ENCODE results near the gene GTF2F1.
A peak's percentile ranks its signal among the peaks of the same experiment; 100 is the strongest.
"Not testable (repeated sequence)": the region's sequence is repeated elsewhere in the genome, so short reads cannot be mapped to it uniquely, and the experiment has no call there.

Gene GTF2F1

GRCh38 chr19:6383188-6383587 is 9.8 kb downstream of the GTF2F1 start:
- no peak for DNase-seq

GRCh38 chr19:6381030-6381750 is 11.8 kb downstream of the GTF2F1 start:
- no peak for DNase-seq

GRCh38 chr19:6379744-6380143 is 13.2 kb downstream of the GTF2F1 start:
- DNase-seq, result no peak

- DNase-seq, result no peak
Measured at GRCh38 chr19:6378486-6378885, 14.5 kb downstream of the GTF2F1 start.

GRCh38 chr19:6378041-6378440 is 14.9 kb downstream of the GTF2F1 start:
- no peak for DNase-seq

GRCh38 chr19:6376512-6377190 is 16.3 kb downstream of the GTF2F1 start:
- no peak for DNase-seq

- DNase-seq, result no peak
Measured at GRCh38 chr19:6375411-6376010, 17.5 kb downstream of the GTF2F1 start, which contains the start of gene PSPN. TSS of gene PSPN (minus strand) at chr19:6375933. CDS start at chr19:6375849, 84 bp downstream.

GRCh38 chr19:6374711-6375410 is 18.1 kb downstream of the GTF2F1 start:
- no peak for DNase-seq

GRCh38 chr19:6374161-6374709 is 18.7 kb downstream of the GTF2F1 start:
- no peak for DNase-seq

- DNase-seq, result no peak
Measured at GRCh38 chr19:6373813-6374108, 19.2 kb downstream of the GTF2F1 start.

GRCh38 chr19:6373096-6373812 is 19.7 kb downstream of the GTF2F1 start:
- DNase-seq, result peak; percentile 94

- peak; percentile 98 for DNase-seq
Measured at GRCh38 chr19:6372594-6373095, 20.3 kb downstream of the GTF2F1 start, which contains the start of gene ALKBH7. TSS of gene ALKBH7 (plus strand) at chr19:6372794. CDS start at chr19:6372821, 27 bp downstream.

- no peak for DNase-seq
Measured at GRCh38 chr19:6364353-6364752, 28.6 kb downstream of the GTF2F1 start.

GRCh38 chr19:6362351-6362801 is 30.6 kb downstream of the GTF2F1 start:
- DNase-seq, result no peak

- no peak for DNase-seq
Measured at GRCh38 chr19:6362027-6362350, 31.0 kb downstream of the GTF2F1 start.

- not testable (repeated sequence) for DNase-seq
Measured at GRCh38 chr19:6360857-6361216, 32.1 kb downstream of the GTF2F1 start.

GRCh38 chr19:6360445-6360844 is 32.5 kb downstream of the GTF2F1 start:
- DNase-seq, result not testable (repeated sequence)

- no peak for DNase-seq
Measured at GRCh38 chr19:6359568-6360341, 33.2 kb downstream of the GTF2F1 start.

- no peak for DNase-seq
Measured at GRCh38 chr19:6358003-6358402, 35.0 kb downstream of the GTF2F1 start.

GRCh38 chr19:6357174-6357573 is 35.8 kb downstream of the GTF2F1 start:
- DNase-seq, result no peak

GRCh38 chr19:6355321-6356040 is 37.5 kb downstream of the GTF2F1 start:
- DNase-seq, result not testable (repeated sequence)

Data from DMS79 (cell line).